ENCODE measurements around the gene DUS3L. TPM values are rescaled to one million over a fixed set of nuclear protein-coding genes. Genes with fewer than 3 reads are reported as not detected.

The DUS3L gene
- total RNA-seq, 1 experiment from 2014 or later, result 39.6 TPM

GRCh38 chr19:5828661-5829566 lies 38.0 kb upstream of the DUS3L start:
- Histone ChIP-seq H3K27me3 (ENCODE audit: control insufficient read depth, insufficient read depth, low read length) (no peaks in the 10 kb centered on the region), H3K9me3 (ENCODE audit: control insufficient read depth, insufficient read depth, low read depth, low read length) (no peaks in the 10 kb centered on the region), H3K27ac (ENCODE audit: low read length) (peak overlapping the region; percentile 80), H3K4me1 (ENCODE audit: control insufficient read depth, insufficient read depth, low read length) (peaks cover 8% of the 10 kb centered on the region), H3K4me3 (ENCODE audit: low read depth in 2 of 2, low read length in 2 of 2) (peak overlapping the region; percentile 55 to 86), H3K36me3 (ENCODE audit: control insufficient read depth, insufficient read depth, low read length) (no peaks in the 10 kb centered on the region)
- BruUV-seq (replicated peaks), result TSS peak; percentile 99
- no peak for ATAC-seq
- ChIA-PET POLR2A (no interaction called here), CTCF (interaction anchor here (1.4 kb wide), 1 partner anchor 25 kb away, joined by 5 read pairs; no protein-coding TSS in a partner anchor)
- TF ChIP-seq REST (IDR thresholded peaks at IDR 0.05; ENCODE audit: insufficient read depth in 1 of 2, low read depth in 2 of 2, low read length in 1 of 2) (no peak), TCF7L2 (IDR thresholded peaks at IDR 0.05; ENCODE audit: low read depth, low read length) (no peak), POLR2AphosphoS5 (IDR thresholded peaks at IDR 0.05; ENCODE audit: low read depth, low read length) (no peak), SIN3A (IDR thresholded peaks at IDR 0.05; ENCODE audit: borderline replicate concordance, insufficient read depth, low read depth, low read length) (no peak)
- TF ChIP-seq, protein P1, sequence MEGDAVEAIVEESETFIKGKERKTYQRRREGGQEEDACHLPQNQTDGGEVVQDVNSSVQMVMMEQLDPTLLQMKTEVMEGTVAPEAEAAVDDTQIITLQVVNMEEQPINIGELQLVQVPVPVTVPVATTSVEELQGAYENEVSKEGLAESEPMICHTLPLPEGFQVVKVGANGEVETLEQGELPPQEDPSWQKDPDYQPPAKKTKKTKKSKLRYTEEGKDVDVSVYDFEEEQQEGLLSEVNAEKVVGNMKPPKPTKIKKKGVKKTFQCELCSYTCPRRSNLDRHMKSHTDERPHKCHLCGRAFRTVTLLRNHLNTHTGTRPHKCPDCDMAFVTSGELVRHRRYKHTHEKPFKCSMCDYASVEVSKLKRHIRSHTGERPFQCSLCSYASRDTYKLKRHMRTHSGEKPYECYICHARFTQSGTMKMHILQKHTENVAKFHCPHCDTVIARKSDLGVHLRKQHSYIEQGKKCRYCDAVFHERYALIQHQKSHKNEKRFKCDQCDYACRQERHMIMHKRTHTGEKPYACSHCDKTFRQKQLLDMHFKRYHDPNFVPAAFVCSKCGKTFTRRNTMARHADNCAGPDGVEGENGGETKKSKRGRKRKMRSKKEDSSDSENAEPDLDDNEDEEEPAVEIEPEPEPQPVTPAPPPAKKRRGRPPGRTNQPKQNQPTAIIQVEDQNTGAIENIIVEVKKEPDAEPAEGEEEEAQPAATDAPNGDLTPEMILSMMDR (IDR thresholded peaks at IDR 0.05), result no peak
- intact Hi-C loops (cut with micrococcal nuclease; ENCODE audit: unreplicated experiment), result no loop called here
- in situ Hi-C loops (cut with HindIII; ENCODE audit: low pct_unique_long_range_greater_than_20kb, low sequenced_read_pairs), result no loop called here
- DNase-seq (ENCODE audit: low read depth, low spot score), result no peak

DNA sequence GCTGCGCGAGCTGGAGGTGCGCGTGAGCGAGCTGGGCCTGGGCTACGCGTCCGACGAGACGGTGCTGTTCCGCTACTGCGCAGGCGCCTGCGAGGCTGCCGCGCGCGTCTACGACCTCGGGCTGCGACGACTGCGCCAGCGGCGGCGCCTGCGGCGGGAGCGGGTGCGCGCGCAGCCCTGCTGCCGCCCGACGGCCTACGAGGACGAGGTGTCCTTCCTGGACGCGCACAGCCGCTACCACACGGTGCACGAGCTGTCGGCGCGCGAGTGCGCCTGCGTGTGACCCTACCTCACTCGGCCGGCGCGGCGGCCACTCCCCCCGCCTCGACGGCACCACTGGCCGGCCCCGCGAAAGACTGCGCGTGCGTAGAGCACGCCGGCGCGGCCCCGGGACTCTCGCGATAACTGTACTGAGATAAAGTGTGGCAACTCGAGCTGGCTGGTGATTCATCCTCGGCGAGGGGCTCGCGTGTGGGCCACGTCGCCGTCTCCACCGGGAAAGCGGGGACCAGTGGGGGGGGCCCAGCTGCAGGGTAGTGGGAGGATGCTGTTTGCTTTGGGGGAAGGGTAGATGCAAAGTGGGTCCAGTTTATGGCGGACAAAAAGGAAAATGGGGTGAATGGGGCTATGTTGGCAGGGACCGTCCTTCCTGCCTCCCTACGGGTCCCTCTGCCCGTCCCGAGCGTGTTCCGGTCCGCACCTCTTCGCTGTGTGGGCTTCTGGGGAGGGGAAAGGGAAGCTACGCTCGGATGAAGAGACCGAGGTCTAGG lies 37.1 kb upstream of the DUS3L start:
- Histone ChIP-seq H3K27me3 (ENCODE audit: control insufficient read depth, insufficient read depth, low read length) (no peaks in the 10 kb centered on the region), H3K4me1 (ENCODE audit: control insufficient read depth, insufficient read depth, low read length) (peaks cover 8% of the 10 kb centered on the region), H3K9me3 (ENCODE audit: control insufficient read depth, insufficient read depth, low read depth, low read length) (no peaks in the 10 kb centered on the region), H3K4me3 (ENCODE audit: low read depth in 2 of 2, low read length in 2 of 2) (peak overlapping the region; percentile 55 to 86), H3K27ac (ENCODE audit: low read length) (peak overlapping the region; percentile 80), H3K36me3 (ENCODE audit: control insufficient read depth, insufficient read depth, low read length) (no peaks in the 10 kb centered on the region)
- ChIA-PET POLR2A (no interaction called here), CTCF (interaction anchor here (0.6 to 1.4 kb wide), 2 partner anchors 24 to 65 kb away, joined by 3 to 5 read pairs; no protein-coding TSS in a partner anchor)
- intact Hi-C loops (cut with micrococcal nuclease; ENCODE audit: unreplicated experiment), result no loop called here
- DNase-seq (ENCODE audit: low read depth, low spot score) (peak; percentile 67), ATAC-seq (peak; percentile 83)
- BruUV-seq (replicated peaks), result no TSS peak
- in situ Hi-C loops (cut with HindIII; ENCODE audit: low pct_unique_long_range_greater_than_20kb, low sequenced_read_pairs), result no loop called here
- TF ChIP-seq SIN3A (IDR thresholded peaks at IDR 0.05; ENCODE audit: borderline replicate concordance, insufficient read depth, low read depth, low read length), result peak; percentile 69; the same call in 1 of the 2 replicates
- TF ChIP-seq REST (IDR thresholded peaks at IDR 0.05; ENCODE audit: insufficient read depth in 1 of 2, low read depth in 2 of 2, low read length in 1 of 2), result no peak
- no peak for TF ChIP-seq TCF7L2 (IDR thresholded peaks at IDR 0.05; ENCODE audit: low read depth, low read length)
- TF ChIP-seq, protein P1 (IDR thresholded peaks at IDR 0.05), result no peak
- TF ChIP-seq POLR2AphosphoS5 (IDR thresholded peaks at IDR 0.05; ENCODE audit: low read depth, low read length), result peak; percentile 99

Measured in Panc1 (cell line).